RPMI7951 (cell line): Measurements from ENCODE around the gene MTREX. TPM values are rescaled to one million over a fixed set of nuclear protein-coding genes. Genes with fewer than 3 reads are reported as not detected.

Experiments used
- DNase-seq: peaks from one replicate; pipeline ENCODE4 v3.0.0-alpha.2; 2012; ENCODE audit warnings: low read depth
- total RNA-seq: library from RNA; depleted of rRNA; stranded (reverse); fragments of >200 nt; shearing (Covaris generic); gene quantifications from 2 replicates; pipeline ENCODE4 v1.2.3, GENCODE V29; 2014

Gene MTREX
- total RNA-seq, 1 experiment from 2014 or later: 113 TPM

DNA sequence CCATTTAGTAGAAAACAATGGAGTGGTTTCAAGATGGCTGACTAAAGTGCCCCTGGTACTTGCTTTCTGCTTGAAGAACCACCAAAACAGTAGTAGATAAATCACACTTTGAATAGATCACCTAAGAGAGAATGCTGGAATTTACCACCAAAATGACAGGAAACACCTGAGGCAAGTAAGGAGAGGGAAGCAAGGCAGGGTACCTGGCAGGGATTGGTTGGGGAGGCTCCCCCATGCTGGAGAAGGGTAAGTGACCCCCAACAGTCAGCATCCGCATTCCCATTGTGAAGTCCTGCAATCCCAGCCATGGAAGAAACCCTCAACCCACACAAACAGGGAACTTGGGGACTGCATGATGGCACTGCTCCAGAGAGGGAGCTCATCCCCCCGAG, 121.4 kb downstream of the MTREX start:
- DNase-seq: no peak

DNA sequence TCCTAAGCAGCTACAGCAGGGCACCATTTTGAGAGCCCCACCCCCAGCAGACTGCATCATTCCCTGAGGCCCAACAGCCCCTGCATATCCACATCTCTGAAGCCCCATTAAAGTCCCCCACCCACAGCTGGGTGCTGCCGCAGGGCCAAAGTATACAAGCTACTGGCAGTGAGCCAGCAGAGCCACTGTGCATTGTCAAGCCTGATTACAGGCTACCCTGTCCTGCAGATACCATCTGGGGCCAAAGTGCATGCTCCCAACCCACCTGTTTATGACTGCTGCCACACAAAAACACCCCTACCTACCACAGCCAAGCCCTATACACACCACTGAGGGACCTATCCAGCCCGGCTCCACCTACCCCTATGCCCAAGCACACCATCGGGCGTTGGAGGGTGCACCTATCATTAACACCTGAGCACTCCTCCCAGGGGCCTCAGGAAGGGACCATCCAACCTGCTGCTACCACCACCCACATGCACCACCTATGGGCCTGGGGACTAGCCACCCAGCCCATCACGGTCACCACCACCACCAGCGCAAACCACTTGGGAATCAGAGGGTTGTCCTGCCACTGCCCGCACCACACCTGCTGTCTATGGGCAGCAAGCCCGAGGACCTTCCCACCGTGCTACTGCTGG, 121.9 kb downstream of the MTREX start:
- no peak for DNase-seq

DNA sequence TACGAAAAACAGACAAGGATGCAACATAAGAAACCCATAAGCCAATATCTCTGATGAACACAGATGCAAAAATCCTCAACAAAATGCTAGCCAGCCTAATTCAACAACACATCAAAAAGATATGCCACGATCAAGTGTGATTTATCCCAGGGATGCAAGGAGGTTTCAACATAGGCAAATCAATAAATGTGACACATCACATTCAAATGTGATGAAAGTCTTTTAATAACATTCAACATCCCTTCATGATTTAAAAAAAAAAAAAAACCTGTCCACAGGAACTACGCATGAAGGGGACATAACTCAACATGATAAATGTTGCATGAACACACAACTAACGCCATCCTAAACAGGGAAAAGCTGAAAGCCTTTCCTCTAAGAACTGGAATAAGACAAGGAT, 124.8 kb downstream of the MTREX start:
- no peak for DNase-seq

DNA sequence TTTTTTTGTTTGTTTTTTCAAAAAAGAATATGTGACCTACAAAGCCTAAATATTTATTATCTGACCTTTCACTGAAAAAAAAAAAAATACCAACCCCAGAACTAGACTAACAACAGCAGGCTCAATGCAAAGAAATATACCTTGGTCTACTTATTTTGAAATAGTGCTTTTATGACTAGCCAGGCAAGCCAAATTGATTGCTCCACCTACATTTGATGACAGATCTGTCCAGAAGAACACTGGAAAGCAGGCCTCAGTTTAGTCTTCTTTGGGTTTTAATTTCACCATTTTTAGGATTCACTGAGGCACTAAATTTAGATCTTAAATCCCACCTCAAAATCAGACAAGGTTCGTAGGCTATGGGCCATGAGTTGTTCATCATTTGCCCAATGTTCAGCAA, 129.7 kb downstream of the MTREX start:
- DNase-seq: no peak

DNA sequence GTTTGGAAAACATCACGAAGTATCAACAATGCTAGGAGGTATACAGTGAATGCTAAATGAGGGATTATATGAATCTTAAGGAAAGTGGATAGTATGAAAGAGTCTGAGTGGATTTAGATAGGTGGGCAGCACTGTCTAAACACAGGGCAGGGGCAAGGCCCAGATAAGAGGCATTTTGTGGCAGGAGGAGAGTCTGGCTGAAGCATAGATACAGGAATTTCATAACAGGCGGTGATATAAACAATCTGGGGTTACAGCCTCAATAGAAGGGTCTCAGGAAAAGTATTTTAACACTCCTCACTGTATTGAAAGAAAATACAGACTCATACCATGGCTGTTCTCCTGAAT, 130.0 kb downstream of the MTREX start:
- no peak for DNase-seq

DNA sequence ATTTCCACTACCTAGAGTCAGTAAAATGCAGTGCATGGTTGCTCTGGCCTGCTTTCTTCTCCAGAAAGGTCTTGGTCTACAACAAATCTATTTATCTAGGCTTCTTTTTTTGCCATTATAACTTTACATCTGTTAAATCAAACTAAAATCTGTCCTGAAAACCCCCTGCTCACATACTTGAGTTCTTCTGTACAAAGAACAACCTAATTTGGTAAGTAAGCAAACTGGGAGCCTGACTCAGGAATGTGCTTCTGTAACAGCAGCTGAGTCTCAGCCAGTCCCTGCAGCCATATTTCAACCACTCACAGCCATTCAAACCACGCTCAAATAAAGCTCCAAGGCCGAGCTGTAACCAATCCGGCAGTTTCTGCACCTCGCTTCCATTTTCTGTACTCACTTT, 131.2 kb downstream of the MTREX start:
- DNase-seq: peak; percentile 53

DNA sequence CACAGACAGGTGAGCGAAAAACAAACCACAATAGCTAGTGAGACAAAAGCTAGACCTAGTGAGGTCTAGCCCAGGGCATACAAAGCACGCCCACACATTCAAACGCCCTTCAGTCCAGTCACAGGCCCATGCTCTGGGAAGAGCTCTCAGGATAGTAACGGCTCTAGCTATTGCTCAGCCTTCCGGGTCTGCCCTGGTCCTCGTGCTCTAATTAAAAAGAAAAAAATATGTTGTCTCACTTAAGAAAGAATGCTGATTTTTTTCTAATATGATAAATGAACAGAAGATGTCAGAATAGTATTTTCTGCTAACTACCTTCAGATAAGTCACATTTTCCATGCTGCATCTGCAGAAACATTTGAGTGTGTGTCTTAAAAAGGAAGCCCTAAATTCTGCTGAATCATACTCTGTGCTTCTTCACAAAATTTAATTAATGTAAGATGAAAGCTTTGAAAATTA, 132.4 kb downstream of the MTREX start:
- DNase-seq: peak; percentile 49

DNA sequence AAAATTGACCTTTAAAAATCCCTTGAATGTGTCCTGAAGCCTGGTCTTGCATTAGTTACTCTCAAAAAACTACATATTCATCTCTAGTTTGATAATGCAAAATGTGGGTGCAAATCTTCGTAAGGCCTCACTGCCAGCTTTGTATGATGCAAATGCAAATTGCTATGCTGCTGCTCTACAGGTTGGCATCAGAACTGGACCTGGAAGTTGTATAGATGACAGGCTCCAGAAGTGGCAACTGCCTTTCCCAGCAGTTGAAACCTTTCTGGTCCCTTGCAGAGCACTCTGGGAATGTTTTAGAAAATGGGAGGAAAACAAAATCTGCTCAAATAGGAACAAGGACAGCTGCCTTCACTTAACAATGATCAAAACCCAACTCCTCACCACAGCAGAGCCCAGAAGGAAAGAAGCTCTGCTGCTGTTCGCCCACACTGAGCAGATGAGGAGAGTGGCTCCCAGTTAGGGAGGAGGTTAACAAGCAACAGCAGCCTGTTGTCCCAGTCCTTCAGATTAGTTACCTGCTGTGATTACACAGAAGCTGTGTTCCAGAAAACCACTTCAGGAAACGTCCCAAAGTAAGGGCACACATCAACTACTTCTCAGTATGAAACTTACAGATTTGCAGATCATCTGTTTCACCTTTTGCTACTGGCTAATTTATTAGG, 133.4 kb downstream of the MTREX start:
- no peak for DNase-seq

DNA sequence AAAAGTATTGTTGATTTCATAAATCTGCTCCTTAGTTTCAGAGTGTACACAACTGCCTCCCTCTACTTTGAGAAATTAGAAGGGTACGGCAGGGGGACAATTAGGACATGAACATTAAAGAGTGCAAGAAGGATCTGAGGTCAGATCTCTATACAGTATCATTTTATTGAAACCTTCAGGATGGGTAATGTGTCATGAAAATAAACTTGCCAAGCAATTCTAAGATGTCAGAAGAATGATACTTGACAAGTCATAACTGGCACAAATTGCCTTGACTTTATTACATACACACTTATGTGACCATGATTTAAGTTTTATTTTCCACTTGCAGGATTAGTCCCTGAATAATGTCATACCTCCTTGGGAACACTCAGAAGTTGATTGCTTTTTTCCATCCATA, 134.2 kb downstream of the MTREX start:
- no peak for DNase-seq

DNA sequence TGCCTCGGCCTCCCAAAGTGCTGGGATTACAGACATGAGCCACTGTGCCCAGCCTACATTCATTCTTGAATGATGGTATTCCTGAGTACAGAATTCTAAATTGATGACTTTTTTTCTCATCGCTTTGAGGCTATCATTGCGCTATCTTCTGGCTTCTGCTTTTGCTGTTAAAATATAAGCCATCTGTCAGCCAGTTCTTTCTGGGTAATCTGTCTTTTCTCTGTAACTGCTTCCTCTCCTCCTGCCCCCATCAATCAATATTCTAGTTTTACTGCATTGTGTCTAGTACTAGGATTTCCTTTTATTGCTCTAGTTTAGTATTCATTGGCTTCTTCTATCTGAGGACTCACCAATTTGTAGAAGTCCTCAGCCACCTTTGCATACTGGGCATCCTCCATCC, 138.0 kb downstream of the MTREX start:
- DNase-seq: no peak

DNA sequence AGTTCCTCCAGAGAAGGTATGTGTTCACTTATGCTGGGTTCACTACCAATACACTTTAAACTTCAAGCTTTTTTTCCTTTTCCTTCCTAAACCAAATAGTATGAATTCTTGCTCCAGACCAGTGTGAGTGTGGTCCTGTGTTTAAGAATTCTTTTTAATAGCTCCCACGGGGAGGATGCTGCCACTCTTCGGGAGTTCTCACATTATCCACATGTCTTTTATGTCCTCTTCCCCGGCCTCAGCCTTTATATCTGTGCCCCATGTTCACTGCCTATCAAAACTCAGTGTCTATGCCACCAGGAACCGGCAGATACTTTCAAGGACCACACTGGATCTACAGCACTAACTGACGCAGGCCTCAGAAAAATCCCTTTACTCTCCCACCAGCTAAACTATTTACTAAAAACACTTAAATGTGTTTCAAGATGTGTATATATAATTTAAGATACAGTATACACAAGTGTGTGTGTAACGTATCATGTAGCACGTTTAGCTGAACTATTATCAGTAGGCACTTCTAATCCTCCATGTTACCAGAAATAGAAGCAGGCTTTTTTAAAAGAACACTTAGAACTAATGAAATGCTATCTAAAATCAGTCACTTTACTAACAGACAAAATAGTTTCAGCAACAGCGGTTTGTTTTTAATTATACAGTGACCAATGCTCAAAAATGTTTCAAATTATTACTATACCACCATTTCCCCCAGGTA, 139.0 kb downstream of the MTREX start:
- DNase-seq: no peak

DNA sequence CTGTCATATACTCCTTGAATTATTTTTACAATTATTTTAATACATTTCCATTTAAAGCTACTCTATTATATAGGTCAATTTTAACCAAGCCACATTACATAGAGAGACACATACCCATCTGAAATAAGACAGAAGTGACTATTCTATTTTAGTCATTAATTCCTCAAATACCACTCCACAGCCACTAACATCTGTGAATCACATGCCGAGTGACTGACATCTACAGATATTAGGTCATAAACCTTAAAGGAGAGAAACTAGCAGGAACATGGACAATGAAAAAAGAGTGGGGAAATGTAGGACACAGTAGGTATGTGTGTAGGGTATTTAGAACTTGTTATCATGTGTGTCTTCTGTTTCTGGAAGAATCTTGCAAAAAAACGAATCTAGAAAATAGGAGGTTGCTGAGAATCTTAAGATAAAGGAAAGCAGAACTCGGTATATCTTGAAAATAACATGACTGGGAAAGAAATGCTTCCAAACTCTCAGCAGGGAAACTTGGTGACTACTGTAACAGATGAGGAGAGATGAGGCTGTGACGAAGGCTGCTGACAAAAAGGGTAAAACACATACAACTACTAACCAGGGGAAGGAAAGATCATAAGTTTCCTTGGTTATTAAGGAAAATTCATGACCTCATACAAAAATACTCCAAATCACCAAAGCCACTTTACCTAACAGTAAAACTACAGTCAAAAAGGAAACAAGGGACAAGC, 142.4 kb downstream of the MTREX start:
- peak; percentile 20 for DNase-seq

DNA sequence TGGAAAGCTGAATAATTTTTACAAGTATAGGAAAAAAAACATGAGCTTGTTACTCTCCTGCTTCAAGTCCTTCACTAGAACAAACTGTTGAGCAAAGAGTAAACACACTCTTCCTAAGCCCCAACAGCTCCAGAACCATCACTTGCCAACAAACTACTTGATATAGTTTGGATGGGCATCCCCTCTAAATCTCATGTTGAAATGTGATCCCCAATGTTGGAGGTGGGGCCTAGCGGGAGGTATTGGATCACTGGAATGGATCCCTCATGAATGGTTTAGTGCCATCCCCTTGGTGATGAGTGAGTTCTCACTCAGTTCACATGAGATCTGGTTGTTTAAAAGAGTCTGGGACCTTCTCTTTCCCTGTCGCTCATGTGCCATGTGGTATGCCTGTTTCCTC, 144.2 kb downstream of the MTREX start:
- DNase-seq: no peak

DNA sequence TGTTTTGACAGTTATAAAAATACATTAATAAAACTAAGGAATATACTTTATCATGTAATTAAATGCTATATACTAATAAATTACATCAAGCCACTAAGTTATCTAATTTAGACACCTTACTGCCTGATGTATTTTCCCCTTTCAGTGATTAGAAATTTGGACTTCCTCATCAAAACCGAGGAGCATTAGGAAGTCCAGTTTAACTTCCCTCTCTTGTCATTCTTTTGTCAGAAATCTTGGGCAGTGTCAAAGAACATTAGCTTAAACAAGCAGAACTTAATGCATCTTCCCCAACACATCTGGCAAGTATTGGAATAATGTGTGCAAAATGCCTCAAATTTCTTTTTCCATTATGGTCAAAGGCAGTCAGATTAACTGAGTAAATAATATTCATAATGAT, 145.4 kb downstream of the MTREX start:
- no peak for DNase-seq

DNA sequence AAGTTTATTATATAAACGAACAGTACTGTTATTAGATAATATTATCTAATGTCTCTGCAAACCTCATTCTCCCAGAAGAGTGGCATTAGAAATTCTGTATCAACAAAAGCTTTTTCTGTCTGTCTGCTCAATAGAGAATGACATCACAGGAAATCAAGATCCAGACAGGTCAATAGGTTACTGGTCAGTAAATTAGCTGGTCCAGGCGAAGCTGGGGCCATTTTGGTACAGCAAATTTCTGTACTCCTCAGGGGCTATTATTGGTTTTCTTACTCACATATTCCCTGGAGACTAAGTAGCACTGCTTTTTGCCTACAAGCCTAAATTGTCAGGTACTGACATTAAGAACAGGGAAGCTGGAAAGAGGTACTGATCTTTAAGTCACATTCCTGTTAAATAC, 146.5 kb downstream of the MTREX start:
- DNase-seq: no peak

DNA sequence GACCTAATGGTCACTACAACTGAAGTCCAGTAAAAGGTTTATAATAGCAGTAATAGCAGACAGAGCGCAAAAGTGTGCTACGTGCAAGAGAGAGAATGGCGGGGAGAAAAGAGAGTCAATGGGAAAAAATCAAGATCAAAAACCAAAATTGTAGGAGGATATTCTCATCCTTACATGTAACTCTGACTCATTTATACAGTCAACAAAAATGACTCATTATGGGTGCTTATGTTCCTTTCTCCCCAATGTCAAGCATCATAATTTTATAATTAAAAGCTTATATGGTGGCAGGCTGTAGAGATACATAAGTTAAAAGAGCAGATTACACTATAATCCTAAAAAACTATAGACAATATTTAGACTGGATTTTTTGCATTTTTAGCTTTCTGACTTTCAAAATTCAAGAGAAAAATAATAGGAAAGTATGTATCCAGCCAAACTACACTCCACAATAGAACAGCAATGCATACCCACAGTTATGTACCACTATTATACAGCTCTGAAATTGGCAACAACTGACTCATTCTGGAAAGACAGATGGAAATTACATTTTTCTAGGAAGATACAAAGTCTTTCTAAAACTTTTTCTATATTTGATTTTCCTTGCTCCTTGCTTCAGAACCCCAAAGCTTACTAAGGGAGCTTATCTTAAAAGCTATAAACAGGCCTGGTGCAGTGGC, 148.6 kb downstream of the MTREX start:
- DNase-seq: peak; percentile 35

DNA sequence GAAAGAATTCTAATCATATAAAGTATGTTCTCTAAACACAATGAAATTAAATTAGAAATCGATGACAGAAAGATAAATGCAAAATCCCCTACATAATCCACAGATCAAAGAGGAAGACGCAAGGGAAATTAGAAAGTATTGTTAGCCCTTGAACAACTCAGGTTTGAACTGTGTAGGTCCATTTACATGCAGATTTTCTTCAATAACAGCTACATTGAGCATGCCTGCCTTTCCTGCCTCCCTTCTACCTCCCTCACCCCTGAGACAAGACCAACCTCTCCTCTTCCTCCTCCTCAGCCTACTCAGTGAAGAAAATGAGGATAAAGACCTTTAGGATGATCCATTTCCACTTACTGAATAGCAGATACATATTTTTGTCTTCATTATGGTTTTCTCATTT, 151.8 kb downstream of the MTREX start:
- DNase-seq: no peak

DNA sequence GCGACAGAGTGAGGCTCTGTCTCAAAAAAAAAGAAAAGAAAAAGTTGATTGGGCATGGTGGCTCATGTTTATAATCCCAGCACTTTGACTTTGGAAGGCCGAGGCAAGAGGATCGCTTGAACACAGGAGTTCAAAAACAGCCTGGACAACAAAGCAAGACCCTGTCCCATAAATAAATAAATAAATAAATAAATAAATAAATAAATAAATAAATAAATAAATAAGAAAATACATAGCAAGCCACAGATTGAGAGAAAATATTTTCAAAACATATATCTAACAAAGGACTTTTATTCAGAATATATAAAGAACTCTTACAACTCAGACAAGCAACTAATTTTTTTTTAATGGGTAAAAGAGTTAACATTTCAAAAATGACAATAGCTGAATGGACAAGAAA, 155.8 kb downstream of the MTREX start:
- DNase-seq: no peak

DNA sequence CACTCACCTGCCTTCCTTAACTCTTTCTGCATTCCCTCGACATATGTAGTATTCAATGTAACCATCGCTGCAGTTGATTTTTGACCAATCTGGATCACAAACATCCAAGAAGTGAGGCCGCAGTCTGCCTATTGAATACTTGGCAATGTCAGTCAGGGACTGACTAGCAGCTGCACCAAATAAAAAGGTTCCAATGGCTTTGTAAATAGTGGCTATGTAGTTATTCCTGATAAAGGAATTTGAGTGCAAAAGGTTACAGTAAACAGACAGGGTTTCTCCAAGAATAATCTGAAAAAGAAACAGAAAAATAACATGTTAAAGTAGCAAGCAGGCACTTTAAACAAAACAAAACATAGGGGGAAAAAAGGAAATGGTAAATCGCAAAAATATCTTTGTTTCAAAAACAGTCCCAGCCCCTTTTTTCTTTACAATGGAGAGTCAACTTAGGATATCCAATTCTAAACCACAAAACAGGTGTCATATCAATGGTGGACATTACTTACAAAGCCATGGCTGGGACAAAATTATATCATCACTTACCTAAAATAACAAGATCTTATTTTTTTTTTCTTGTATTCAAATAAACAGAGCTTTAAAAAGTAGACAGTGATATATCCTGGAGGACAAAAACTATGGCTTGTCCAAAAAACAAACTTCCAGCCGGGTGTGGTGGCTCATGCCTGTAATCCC, 160.2 kb downstream of the MTREX start:
- DNase-seq: no peak

DNA sequence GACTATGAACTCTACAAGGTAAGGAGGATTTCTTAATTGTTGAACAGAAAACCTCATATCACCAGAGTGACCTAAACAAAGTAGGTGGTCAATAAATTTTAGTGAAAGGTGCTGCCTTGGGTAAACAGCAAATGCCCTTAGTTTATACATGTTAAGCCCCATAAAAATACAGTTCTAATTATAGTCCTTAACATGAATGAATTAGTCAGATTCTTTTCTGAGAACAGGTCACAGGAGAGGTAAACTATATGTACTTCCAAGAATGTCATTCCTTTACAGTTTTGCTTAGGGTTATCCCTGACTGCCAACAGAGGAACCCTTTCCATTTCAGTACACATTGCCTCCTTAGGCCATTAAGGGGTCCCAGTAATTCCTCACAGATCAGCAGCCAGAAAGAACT, 162.1 kb downstream of the MTREX start:
- DNase-seq: no peak

DNA sequence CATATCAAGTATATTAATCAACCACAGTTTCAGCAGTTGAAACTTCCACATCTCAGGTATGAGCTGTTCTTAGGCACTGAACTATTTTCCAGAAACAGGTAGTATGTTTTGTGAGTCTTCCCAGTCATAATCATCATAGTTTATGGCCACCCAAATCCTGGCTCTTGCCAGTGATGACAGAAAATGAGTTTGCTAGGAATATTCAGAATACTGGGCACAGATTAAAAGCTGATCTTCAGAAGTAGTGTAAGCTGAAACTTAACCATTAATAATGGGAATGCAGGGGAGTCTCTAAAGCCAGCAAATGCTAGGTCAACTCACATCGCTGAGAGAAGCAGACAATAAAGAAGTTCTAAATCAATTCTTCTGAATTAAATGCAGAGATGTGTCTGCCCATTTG, 162.5 kb downstream of the MTREX start:
- DNase-seq: no peak
